ENCODE results near the gene ELL. TPM values are rescaled to one million over a fixed set of nuclear protein-coding genes. Genes with fewer than 3 reads are reported as not detected.

ELL gene
- total RNA-seq, 4 donors from 2014 or later = 16.2 to 72.2 (median 18.0) TPM

GRCh38 chr19:18423258-18424020, 98.4 kb downstream of the ELL start:
- in situ Hi-C loops (cut with MboI; ENCODE audit: low pct_ligation_motif_present in 1 of 4, low pct_unique_long_range_greater_than_20kb in 1 of 4, low sequenced_read_pairs in 3 of 4) (loop anchor here in 1 of 4 donors (25.0 kb wide), 1 partner anchor 161 kb away; the partner anchor contains the start of gene IQCN), intact Hi-C loops (cut with DNase I; ENCODE audit: low total_unique reads) (no loop called here)
- H3K27me3 ChIP-seq = no peaks in the 10 kb centered on the region

GRCh38 chr19:18422530-18423191, 99.2 kb downstream of the ELL start:
- Histone ChIP-seq H3K27ac (peak overlapping the region in 3 of 4 donors; percentile 5 to 52 (median 10)), H3K9me3 (no peaks in the 10 kb centered on the region), H3K27me3 (peaks cover 4% of the 10 kb centered on the region), H3K4me3 (no peak overlapping the region), H3K4me1 (peaks cover 28 to 68% (median 50%) of the 10 kb centered on the region in 4 donors), H3K36me3 (no peaks in the 10 kb centered on the region)
- DNase-seq = no peak
- TF ChIP-seq POLR2AphosphoS5 (IDR thresholded peaks at IDR 0.05) = no peak
- no peak for TF ChIP-seq POLR2A (IDR thresholded peaks at IDR 0.05)
- TF ChIP-seq, protein P1, sequence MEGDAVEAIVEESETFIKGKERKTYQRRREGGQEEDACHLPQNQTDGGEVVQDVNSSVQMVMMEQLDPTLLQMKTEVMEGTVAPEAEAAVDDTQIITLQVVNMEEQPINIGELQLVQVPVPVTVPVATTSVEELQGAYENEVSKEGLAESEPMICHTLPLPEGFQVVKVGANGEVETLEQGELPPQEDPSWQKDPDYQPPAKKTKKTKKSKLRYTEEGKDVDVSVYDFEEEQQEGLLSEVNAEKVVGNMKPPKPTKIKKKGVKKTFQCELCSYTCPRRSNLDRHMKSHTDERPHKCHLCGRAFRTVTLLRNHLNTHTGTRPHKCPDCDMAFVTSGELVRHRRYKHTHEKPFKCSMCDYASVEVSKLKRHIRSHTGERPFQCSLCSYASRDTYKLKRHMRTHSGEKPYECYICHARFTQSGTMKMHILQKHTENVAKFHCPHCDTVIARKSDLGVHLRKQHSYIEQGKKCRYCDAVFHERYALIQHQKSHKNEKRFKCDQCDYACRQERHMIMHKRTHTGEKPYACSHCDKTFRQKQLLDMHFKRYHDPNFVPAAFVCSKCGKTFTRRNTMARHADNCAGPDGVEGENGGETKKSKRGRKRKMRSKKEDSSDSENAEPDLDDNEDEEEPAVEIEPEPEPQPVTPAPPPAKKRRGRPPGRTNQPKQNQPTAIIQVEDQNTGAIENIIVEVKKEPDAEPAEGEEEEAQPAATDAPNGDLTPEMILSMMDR (IDR thresholded peaks at IDR 0.05) = no peak
- no peak for TF ChIP-seq EP300 (IDR thresholded peaks at IDR 0.05; ENCODE audit: low read depth)
- 70% methylated on average over 14 of the region's 14 CpGs; no CpG with 5 or more reads in 1 of the 2 donors for WGBS, 2 donors (ENCODE audit: low coverage in 1 of 2)
- in situ Hi-C loops (cut with MboI; ENCODE audit: low pct_ligation_motif_present in 1 of 4, low pct_unique_long_range_greater_than_20kb in 1 of 4, low sequenced_read_pairs in 3 of 4) (loop anchor here in 1 of 4 donors (25.0 kb wide), 1 partner anchor 160 kb away; the partner anchor contains the start of gene IQCN), intact Hi-C loops (cut with DNase I; ENCODE audit: low total_unique reads) (no loop called here)

More at GRCh38 chr19:18423258-18424020, 98.4 kb downstream of the ELL start:
- TF ChIP-seq, protein P1 (IDR thresholded peaks at IDR 0.05) = no peak
- TF ChIP-seq POLR2A (IDR thresholded peaks at IDR 0.05) (no peak), EP300 (IDR thresholded peaks at IDR 0.05; ENCODE audit: low read depth) (no peak), POLR2AphosphoS5 (IDR thresholded peaks at IDR 0.05) (no peak)
- DNase-seq = no peak
- WGBS, 2 donors (ENCODE audit: low coverage in 1 of 2) = 73 to 86% methylated on average over 4 to 16 of the region's 21 CpGs
- Histone ChIP-seq H3K4me3 (no peak overlapping the region), H3K27ac (peak overlapping the region; percentile 7 to 62 (median 44)), H3K36me3 (no peaks in the 10 kb centered on the region), H3K9me3 (no peaks in the 10 kb centered on the region), H3K4me1 (peaks cover 23 to 61% (median 44%) of the 10 kb centered on the region in 4 donors)

DNA sequence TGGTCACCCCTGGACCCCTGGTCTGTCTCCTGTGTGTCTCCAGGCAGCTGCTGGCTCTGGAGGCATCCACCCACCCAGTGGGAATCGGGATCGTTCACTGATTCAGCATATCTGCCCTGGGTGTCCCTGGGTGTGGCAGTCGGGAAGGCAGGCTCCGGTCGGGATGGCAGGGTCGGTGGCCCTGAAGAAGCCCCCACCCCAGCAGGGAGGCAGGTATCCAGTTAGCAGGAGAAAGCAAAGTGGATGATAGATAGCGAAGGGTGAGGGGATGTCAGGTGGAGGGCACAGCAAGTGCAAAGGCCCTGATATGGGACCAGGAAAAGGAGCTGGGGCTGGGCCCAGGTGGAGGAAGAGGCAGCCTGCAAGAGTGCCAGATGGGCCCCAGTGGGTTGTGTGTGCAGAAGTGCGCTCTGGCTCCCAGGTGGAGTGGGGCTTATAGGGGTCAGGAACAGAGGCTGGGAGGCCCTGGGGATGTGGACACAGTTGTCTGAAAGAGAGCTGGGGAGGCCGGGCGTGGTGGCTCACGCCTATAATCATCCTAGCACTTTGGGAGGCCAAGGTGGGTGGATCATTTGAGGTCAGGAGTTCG, 100.4 kb downstream of the ELL start:
- peak overlapping the region; percentile 87 to 92 (median 88) for H3K27ac ChIP-seq
- DNase-seq = no peak
- intact Hi-C loops (cut with DNase I; ENCODE audit: low total_unique reads) = no loop called here
- 78% methylated on average over 12 of the region's 12 CpGs; no CpG with 5 or more reads in 1 of the 2 donors for WGBS, 2 donors (ENCODE audit: low coverage in 1 of 2)
- TF ChIP-seq POLR2A (IDR thresholded peaks at IDR 0.05) = no peak
- no peak for TF ChIP-seq POLR2AphosphoS5 (IDR thresholded peaks at IDR 0.05)
- no peak for TF ChIP-seq EP300 (IDR thresholded peaks at IDR 0.05; ENCODE audit: low read depth)
- TF ChIP-seq, protein P1 (IDR thresholded peaks at IDR 0.05) = no peak
- H3K27me3 ChIP-seq = peaks cover 16% of the 10 kb centered on the region
- in situ Hi-C loops (cut with MboI; ENCODE audit: low pct_ligation_motif_present in 1 of 4, low pct_unique_long_range_greater_than_20kb in 1 of 4, low sequenced_read_pairs in 3 of 4) = loop anchor here in 1 of 4 donors (25.0 kb wide), 1 partner anchor 159 kb away; the partner anchor contains the start of gene IQCN
- H3K36me3 ChIP-seq = no peaks in the 10 kb centered on the region
- H3K4me3 ChIP-seq = no peak overlapping the region
- H3K9me3 ChIP-seq = no peaks in the 10 kb centered on the region
- H3K4me1 ChIP-seq = peaks cover 38 to 77% (median 60%) of the 10 kb centered on the region in 4 donors

All from transverse colon (tissue), 4 donors.